Osteoblast (primary cell): Measurements from ENCODE around the gene KCTD21. TPM values are rescaled to one million over a fixed set of nuclear protein-coding genes. Genes with fewer than 3 reads are reported as not detected.
A peak's percentile ranks its signal among the peaks of the same experiment; 100 is the strongest.

ENCODE experiments used
- DNase-seq: peaks from one replicate; pipeline ENCODE4 v3.0.0; 2011; ENCODE audit warnings: low spot score, mixed read lengths; ENCODE audit not compliant: insufficient read length; ENCODE audit errors: missing footprints
- H2AFZ ChIP-seq: 2 replicates; pipeline ENCODE4 v1.6.0; 2011; ENCODE audit warnings: mild to moderate bottlenecking, low read length
- H3K27ac ChIP-seq: 2 replicates; pipeline ENCODE4 v1.5.1; 2011; ENCODE audit warnings: mild to moderate bottlenecking, low read depth, low read length, moderate library complexity
- H3K27me3 ChIP-seq: 2 replicates; pipeline ENCODE4 v1.6.0; 2012; ENCODE audit warnings: mild to moderate bottlenecking, control low read depth, inconsistent platforms, low read length, moderate library complexity; ENCODE audit not compliant: insufficient read depth
- H3K36me3 ChIP-seq: 2 replicates; pipeline ENCODE4 v1.5.1; 2011; ENCODE audit warnings: mild to moderate bottlenecking, low read length, control low read depth, moderate library complexity; ENCODE audit not compliant: insufficient read depth
- H3K4me1 ChIP-seq: 2 replicates; pipeline ENCODE4 v1.5.1; 2011; ENCODE audit warnings: mild to moderate bottlenecking, low read length, control low read depth, moderate library complexity; ENCODE audit not compliant: insufficient read depth
- H3K4me2 ChIP-seq: 2 replicates; pipeline ENCODE4 v1.6.0; 2011; ENCODE audit warnings: mild to moderate bottlenecking, low read length; ENCODE audit not compliant: insufficient read depth
- H3K4me3 ChIP-seq: fragments of 200-600 bp; sonication (generic); 3 replicates; pipeline ENCODE4 v1.5.1; 2012; ENCODE audit warnings: mild to moderate bottlenecking, low read length, inconsistent platforms; ENCODE audit not compliant: insufficient read depth
- H3K79me2 ChIP-seq: 2 replicates; pipeline ENCODE4 v1.6.0; 2012; ENCODE audit warnings: mild to moderate bottlenecking, low read length, control low read depth, inconsistent platforms; ENCODE audit not compliant: insufficient read depth
- H3K9me3 ChIP-seq: 2 replicates; pipeline ENCODE4 v1.5.1; 2011; ENCODE audit warnings: low read depth, low read length, control low read depth
- H4K20me1 ChIP-seq: 2 replicates; pipeline ENCODE4 v1.6.0; 2012; ENCODE audit warnings: mild to moderate bottlenecking, low read length, control low read depth; ENCODE audit not compliant: insufficient read depth
- total RNA-seq: library from RNA; depleted of rRNA; stranded (reverse); fragments of >200 nt; gene quantifications from 2 replicates; pipeline ENCODE4 v1.2.3, GENCODE V29; 2012
- TF ChIP-seq, protein P1 (sequence below): IDR thresholded peaks from 2 replicates; pipeline ENCODE4 v1.5.1; 2011; ENCODE audit warnings: mild to moderate bottlenecking, low read depth, low read length, moderate library complexity; ENCODE audit errors: extremely low read depth

The KCTD21 gene
- total RNA-seq, 1 donor = 14.5 TPM

DNA sequence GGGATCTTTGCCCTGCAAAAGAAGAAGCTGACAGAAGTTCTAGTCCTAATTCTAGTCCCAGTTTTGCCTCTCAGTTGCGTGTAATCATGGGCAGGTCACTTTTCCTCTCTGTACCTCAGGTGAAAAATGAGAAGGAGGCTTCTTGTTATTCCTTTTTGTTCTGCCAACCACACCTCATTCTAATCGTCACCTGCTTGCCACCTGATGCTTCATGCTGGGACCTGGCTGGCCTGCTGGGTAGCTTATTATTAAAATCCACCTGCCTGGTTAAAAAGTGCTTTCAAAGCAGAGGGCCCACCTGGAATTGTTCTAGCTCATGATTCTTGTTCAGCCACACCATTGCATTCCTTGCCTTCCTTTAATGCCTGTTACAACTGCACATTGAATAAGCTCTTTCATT lies 40.6 kb downstream of the KCTD21 start:
- no peaks in the 10 kb centered on the region for H3K27me3 ChIP-seq
- no peaks in the 10 kb centered on the region for H3K9me3 ChIP-seq
- no peak overlapping the region for H3K4me2 ChIP-seq
- H3K36me3 ChIP-seq = no peaks in the 10 kb centered on the region
- no peaks in the 10 kb centered on the region for H3K79me2 ChIP-seq
- no peak overlapping the region for H3K4me3 ChIP-seq
- DNase-seq = no peak
- TF ChIP-seq, protein P1, sequence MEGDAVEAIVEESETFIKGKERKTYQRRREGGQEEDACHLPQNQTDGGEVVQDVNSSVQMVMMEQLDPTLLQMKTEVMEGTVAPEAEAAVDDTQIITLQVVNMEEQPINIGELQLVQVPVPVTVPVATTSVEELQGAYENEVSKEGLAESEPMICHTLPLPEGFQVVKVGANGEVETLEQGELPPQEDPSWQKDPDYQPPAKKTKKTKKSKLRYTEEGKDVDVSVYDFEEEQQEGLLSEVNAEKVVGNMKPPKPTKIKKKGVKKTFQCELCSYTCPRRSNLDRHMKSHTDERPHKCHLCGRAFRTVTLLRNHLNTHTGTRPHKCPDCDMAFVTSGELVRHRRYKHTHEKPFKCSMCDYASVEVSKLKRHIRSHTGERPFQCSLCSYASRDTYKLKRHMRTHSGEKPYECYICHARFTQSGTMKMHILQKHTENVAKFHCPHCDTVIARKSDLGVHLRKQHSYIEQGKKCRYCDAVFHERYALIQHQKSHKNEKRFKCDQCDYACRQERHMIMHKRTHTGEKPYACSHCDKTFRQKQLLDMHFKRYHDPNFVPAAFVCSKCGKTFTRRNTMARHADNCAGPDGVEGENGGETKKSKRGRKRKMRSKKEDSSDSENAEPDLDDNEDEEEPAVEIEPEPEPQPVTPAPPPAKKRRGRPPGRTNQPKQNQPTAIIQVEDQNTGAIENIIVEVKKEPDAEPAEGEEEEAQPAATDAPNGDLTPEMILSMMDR = no peak
- no peaks in the 10 kb centered on the region for H4K20me1 ChIP-seq
- no peaks in the 10 kb centered on the region for H3K4me1 ChIP-seq
- H3K27ac ChIP-seq = no peak overlapping the region
- H2AFZ ChIP-seq = no peak overlapping the region

- DNase-seq = no peak
These were observed 42.9 kb downstream of the KCTD21 start for GRCh38 chr11:78145511-78146025.

DNA sequence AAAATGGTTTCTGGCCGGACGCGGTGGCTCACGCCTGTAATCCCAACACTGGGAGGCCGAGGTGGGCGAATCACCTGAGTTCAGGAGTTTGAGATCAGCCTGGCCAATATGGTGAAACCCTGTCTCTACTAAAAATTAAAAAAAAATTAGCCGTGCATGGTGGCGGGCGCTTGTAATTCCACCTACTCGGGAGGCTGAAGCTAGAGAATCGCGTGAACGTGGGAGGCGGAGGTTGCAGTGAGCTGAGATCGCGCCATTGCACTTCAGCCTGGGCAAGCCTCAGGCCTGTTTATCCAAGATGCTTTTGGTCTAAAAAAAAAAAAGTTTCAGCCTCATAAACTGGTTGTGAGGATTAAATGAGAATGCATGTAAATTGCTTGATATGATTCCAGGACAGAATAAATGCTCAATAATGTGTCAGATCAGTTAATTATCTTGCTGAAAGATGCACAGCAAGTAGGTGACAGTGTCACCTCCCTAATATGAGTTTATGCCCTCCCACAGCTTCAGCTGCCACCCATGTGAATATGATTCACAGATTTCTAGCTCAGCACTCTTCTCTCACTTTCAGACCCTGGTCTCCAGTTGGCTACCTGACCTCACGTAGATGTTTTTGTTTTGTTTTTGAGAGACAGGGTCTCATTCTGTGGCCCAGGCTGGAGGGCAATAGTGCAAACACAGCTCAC lies 47.9 kb downstream of the KCTD21 start:
- Histone ChIP-seq H3K9me3 (no peaks in the 10 kb centered on the region), H2AFZ (no peak overlapping the region), H3K4me3 (peak overlapping the region; percentile 84), H4K20me1 (no peaks in the 10 kb centered on the region), H3K79me2 (peaks cover 36% of the 10 kb centered on the region), H3K4me1 (peaks cover 8% of the 10 kb centered on the region), H3K36me3 (peaks cover 9% of the 10 kb centered on the region), H3K27me3 (no peaks in the 10 kb centered on the region), H3K4me2 (peak overlapping the region; percentile 88), H3K27ac (no peak overlapping the region)
- DNase-seq = no peak
- TF ChIP-seq, protein P1 = no peak

More at GRCh38 chr11:78145511-78146025, 42.9 kb downstream of the KCTD21 start:
- Histone ChIP-seq H3K36me3 (no peaks in the 10 kb centered on the region), H2AFZ (no peak overlapping the region), H3K79me2 (no peaks in the 10 kb centered on the region), H3K9me3 (no peaks in the 10 kb centered on the region), H3K4me2 (no peak overlapping the region), H3K4me3 (no peak overlapping the region), H3K27me3 (no peaks in the 10 kb centered on the region), H3K4me1 (no peaks in the 10 kb centered on the region), H3K27ac (no peak overlapping the region), H4K20me1 (no peaks in the 10 kb centered on the region)
- TF ChIP-seq, protein P1 = no peak

DNA sequence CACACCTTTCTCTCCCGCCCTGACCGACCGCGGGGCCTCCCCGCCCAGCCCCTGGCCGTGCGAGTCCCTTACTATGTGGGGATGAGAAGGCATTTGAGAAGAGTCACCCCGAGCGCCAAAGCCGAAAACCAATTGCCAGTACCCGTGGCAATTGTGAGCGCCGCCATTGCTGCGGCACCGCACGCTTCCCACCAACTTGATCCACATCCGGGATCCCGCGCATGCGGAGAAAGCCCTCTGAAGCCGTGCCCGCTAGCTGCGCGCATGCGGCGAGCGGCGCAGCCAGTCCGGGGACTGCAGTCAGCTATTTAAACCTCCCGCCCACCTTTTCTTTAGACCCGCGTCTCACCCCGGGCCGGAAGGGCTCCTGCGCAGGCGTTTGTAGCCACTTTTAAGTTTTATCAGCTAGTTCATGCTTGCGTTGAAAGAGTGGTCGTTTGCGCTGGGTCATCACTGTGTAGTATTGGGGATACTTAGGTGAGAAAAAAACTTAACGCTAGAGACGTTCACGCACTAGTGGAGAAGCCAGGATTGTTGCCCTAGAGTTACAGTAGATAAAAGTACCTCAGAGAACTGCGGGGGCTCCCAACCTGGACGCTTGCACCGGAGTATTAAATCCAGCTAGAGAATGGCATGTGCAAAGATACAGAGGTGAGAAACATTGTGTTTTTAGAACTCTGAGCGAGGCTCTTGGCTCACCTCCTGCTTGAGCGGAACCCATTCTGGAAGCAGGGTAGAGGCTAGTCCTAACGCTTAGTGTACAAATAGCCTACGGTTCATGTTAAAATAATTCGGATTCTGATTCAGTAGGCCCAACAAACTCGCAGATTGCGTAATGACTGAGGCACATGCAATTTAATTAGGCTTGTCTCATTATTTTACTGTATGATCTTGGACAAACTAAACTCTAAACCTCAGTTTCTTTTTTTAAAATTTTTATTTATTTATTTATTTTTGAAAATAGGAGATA lies 48.7 kb downstream of the KCTD21 start, which contains the start of gene ALG8:
Gene ALG8 (minus strand): TSS at position 205 of the 970 bp plus-strand sequence. CDS start 38 bp downstream, at position 167.
- Histone ChIP-seq H4K20me1 (no peaks in the 10 kb centered on the region), H3K4me3 (peak within 1 kb of the TSS; percentile 84), H3K4me2 (peak within 1 kb of the TSS; percentile 88), H3K27ac (peak within 1 kb of the TSS; percentile 85), H3K27me3 (no peaks in the 10 kb centered on the region), H3K79me2 (peaks cover 39% of the 10 kb centered on the region), H3K9me3 (no peaks in the 10 kb centered on the region), H2AFZ (peak within 1 kb of the TSS; percentile 99), H3K4me1 (peaks cover 8% of the 10 kb centered on the region), H3K36me3 (peaks cover 15% of the 10 kb centered on the region)
- peak; percentile 98 for DNase-seq
- TF ChIP-seq, protein P1 = no peak
